GM21367 (cell line): Measurements from ENCODE around the gene PPP1R16B.

Source experiments
- ATAC-seq: cut with Tn5 transposase; IDR thresholded peaks from one replicate; pipeline ENCODE4 v1.9.1; 2021; ENCODE audit not compliant: unreplicated experiment

The PPP1R16B gene

DNA sequence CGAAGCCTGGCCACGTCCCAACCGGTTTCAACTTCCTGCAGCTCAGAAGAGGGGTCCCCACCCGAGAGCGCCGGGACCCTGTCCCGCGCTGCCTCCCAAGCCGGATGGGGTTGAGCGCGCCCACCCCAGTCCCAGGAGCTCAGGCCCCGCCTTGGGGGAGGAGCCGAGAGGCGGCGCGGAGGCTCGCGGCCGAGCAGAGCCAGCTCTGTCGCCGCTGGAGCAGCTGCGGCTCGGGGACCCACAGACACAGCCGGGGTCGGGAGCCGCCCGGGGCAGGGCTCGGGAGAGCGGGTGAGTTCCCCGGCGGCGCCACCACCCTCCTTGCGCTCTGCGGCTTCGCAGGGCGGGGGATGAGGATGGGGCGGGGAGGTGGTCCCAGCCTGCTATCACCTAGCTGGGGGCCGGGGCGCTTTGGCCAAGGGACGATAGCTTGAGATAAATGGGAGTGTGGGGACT lies at the start of gene PPP1R16B:
TSS of gene PPP1R16B (plus strand) at position 196 of the 456 bp plus-strand sequence. CDS start 30,229 bp downstream, outside the sequence.
- peak; percentile 47 for ATAC-seq

DNA sequence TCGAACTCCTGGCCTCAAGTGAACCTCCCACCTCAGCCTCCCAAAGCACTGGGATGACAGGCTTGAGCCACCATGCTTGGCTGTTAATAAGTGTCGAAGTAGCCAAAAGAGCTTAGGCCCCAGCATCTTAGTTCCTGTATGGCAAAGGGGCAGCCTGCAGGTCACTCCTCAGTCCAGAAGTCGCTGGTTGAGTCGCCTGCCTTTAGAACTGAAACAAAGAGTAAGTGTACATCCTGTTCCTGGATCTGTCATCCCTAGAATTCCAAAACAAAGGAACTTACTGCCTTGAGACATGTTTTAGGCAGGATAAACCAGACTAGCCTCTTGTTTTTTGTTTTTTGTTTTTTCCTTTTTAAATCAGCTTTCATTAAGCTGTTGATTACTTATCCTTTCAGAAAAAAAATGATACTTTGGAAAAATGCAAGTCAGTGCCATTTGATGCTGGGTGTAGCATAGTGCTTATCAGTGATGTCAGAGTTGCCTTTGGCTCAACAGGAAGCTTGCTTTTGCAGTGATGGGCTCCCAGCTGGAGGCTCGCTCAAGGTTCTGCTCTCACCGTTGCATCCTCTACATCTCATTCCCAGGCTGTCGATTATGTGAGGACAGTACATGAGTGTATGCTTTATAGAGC lies 48.2 kb upstream of the PPP1R16B start:
- no peak for ATAC-seq

DNA sequence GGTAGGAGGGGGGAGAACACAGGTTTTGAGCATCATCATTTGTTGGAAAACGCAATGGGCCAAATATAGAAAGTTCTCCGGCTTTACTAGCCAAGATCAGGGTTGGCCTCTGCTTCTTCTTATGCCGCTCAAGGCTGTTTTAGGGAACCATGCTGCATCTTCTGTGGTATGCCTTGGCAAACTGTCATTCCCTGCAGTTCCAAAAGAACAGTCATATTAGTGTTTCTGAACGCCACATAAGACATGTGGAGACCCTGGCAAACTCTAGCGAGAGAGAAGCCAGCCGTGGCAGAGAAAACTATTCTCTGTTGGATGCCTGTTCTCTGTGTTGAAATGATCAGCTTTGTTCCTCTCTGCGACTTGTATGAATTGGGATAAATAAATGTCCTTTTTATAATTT lies 46.4 kb upstream of the PPP1R16B start:
- ATAC-seq: no peak

DNA sequence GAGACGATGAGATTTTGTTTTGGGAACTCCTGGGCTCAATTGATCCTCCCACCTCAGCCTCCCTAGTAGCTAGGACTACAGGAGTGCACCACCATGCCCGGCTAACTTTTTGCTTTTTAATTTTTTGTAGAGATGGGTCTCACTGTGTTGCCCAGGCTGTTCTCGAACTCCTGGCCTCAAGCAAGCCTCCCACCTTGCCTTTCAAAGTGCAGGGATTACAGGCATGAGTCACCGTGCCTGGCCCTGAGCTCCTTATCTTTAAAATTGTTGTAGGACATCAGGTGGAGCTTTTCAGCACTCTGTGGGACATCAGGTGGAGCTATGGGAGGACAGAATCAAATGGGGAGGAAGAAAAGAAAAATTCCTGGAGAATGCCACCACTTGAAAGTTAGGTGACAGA lies 44.5 kb upstream of the PPP1R16B start:
- ATAC-seq: no peak

DNA sequence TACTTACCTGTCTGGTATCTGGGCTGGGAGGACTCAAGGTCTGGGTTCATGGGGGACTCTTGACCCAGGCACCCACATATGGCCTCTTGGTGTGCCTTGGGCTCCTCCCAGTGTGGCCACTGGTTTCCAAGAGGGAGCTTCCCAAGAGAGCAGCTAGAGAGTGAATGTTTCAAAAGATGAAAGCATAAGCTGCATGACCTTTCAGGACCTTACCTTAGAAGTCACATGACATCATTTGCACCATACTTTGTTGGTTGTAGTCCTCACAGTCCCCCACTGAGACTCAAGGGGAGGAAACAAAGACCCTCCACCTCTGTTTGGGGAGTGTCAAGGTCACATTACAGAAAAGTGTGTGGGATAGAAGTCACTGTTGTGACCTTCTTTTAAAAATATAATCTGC lies 43.3 kb upstream of the PPP1R16B start:
- no peak for ATAC-seq

DNA sequence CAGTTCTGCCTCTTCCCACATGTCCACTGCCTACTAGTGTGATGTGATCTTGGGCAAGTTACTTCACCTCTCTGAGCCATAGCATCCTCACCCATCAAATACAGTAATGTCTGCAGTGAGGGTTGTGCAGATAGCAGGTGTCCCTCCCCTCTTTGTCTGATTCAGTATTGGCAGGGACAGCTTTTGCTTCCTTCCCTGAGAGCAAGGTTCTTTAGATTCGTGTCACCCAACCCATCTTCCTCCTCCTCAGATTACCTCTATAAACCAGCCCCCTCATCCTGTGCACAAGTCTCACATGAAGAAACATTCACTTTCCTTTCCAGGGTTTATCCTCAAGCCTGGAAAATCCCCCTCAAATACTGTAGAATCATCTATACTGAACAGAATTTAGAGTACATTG lies 41.9 kb upstream of the PPP1R16B start:
- ATAC-seq: no peak

DNA sequence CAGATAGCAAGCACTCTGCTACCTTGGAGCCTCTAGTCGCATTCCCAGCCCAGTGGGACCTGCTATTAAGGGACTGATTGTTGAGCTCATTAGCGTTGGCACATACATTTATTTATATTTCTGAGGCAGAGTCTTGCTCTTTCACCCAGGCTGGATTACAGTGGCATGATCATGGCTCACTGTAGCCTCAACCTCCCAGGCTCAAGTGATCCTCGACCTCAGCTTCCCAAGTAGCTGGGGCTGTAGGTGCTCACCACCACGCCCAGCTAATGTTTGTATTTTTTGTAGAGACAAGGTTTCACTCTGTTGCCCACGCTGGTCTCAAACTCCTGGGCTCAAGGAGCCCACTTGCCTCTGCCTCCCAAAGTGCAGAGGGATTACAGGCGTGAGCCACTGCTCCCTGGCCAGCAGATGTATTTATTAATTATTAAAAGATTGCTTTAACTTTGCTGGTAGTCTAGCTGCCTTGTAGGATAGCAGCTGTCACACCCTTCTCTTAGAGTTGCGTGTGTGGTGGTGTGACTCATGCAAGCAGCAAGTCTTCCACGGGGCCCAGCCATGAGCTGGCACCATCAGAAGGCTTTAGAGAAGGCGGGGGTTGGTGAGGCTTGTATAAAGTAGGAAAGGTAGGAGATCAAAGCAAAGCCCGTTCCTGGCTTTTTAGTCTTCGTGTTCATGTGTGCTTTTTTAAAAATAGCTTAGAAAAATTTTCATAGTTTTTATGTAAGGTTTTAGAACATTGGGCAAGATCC lies 40.8 kb upstream of the PPP1R16B start:
- ATAC-seq: no peak

DNA sequence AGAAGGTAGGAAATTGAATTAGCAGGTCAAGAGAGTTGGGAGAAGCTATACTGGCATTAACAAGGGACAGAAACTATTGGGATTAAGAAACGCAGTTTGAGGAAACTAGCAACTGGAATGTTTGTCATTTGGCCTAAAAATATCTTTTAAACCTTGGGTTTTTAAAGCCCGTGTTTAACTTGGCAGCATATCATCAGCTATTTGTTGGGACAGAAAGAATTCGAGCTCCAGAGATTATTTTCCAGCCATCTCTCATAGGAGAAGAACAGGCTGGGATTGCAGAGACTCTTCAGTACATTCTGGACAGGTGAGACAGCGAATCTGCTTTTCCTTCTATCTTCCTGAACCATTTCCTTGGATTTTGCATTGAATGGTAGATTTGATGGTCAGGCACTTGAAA lies 39.4 kb upstream of the PPP1R16B start:
- ATAC-seq: no peak

DNA sequence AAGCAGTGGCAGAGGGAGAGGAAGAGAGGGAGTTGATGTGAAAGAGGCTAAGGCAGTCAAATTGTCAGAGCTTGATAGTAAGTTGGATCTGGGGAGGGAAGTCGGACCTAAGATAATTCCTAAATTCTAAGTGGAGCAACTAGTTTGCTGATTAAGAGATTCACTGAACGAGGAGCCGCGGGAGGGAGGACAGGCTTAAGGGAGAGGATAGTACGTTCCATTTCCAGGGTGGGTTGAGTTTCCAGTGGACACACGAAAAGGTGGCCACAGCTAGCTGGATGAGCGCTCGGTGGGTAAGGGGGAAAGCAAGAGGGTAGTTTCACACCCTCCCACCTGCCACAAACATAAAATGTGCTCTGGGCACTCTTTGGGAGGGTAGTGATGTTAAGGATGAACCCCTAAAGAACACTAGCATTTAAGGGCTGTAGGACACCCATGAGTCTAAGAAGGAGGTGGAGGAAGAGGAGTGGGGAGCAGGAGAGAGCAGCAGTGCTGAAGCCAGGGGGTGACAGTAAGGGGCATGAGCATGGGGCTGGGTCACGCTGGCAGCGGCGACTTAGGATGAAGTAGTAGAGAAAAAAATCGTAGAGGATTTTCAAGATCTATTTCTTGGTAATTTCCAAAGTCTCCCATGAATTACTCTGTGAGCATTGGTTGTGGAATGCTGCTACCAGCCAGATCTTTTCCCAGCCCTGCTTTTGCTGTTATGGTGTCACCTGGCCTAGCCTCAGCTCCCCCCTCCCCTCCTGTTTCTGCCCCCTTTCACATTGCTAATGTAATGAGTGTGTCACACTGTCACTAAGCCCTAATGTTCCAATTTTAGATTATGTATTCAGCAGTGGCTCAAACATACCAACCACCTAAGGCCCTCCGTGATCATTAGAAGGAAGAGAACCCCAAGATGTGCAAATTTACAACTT lies 35.9 kb upstream of the PPP1R16B start:
- ATAC-seq: no peak

DNA sequence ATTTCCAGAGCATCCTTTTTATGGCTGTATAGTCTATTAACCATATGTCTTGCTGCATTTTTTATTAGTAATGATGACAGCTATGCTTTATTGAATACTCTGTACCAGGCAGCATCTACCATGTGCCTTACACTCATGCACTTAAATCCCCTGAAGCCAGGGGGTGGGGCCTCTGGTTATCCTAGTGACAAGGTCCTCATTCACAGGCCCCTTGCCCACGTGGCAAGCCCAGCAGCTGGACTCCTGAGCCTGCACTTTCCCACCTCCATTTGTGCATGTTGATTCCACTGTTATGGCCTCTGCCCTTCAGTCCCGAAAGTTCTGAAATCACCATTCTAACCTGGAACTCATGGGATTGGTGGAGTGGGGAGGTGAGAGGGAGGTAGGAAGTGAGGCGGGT lies 35.0 kb upstream of the PPP1R16B start:
- no peak for ATAC-seq

DNA sequence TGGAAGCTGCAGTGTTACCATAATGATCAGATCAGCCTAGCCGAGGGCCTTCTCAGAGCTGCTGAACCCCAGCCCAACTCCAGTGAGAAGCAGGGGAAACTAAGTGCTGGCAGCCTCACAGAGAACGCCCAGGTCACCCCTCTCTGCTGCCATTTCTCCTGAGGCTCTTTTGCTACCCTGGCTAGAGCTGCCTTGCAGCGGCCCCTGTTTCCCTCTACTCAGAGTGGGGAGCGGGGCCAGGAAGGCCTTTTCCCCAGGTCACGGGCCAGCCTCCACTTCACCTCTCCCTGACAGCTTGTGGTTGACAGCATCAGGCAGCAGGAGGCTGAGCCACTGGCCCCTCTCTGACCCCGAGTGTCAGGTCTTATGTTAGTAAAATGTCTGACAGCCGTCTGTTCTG lies 34.5 kb upstream of the PPP1R16B start:
- no peak for ATAC-seq

DNA sequence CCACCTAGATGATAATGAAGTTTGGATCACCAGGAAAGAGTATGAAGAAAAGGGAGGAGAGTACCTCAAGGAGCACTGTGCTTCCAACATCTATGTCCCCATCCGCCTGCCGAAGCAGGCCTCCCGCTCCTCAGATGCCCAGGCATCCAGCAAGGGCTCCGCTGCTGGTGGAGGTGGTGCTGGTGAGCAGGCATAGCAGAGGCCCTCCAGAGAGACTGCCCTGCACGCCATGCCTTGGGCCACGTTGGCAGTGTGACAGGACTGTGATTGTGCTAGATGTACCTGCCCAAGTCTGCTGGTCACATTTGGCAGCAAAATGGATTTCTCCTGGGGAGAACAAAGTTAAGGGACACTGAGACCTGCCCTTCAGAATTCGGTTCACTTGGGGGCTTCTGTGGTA lies 33.9 kb upstream of the PPP1R16B start:
- no peak for ATAC-seq

DNA sequence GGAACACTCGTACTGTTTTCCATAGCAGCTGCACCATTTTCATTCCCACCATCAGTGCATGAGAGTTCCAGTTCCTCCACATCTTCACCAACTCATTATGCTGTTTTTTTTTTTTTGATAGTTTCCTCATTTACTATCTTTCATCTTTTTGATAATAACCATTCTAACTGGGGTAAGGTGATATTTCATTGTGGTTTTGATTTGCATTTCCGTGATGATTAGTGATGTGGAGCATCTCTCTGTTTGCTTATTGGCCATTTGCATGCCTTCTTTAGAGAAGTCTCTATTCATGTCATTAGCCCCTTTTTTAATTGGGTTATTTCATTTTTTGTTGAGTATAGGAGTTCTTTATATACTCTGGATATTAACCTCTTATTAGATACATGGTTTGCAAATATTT lies 31.3 kb upstream of the PPP1R16B start:
- no peak for ATAC-seq

DNA sequence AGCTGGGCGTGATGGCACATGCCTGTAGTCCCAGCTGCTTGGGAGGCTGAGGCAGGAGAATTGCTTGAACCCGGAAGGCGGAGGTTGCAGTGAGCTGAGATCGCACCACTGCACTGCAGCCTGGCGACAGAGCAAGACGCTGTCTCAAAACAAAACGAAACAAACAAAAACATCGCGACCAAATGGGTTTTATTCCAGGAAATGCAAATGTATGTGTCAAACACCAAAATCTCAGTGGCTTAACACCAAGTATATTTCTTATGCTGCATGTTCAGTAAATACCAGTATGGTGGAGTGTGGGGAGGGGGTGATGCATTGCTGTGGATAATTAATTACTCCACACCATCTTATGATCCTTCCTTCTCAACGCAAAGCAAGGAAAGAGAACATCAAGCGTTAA lies 29.1 kb upstream of the PPP1R16B start:
- no peak for ATAC-seq

DNA sequence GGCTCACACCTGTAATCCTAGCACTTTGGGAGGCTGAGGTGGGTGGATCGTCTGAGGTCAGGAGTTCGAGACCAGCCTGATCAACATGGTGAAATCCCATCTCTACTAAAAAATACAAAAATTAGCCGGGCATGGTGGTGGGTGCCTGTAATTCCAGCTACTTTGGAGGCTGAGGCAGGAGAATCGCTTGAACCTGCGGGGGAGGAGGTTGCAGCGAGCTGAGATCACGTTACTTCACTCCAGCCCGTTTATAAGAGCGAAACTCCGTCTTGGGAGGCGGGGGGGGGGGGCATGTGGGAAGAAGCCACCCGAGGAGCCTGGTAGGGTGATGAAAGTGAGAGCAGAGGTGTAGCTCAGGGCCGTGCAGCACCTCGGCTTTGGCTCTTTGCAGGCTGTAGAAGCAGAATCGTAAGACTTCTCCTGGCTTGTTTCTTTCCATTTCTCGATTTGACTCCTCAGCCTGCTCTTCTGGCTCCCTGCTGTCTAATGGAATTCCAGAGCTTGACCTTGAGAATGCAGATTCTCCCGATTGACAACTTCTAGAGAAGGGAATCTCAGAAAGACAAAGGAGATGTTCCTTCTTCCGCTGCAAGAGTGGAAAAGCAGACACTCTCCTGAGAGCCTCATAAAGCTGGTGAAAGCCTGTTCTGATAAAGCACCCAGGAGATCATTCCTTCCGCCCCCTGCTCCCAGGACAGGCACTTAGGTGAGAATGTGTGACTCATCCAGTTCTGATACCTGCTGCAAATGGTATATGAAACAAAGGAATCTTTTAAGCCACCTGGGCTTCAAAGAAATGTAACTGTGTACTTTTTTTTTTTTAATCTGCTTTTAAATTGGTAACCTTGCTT lies 26.0 kb upstream of the PPP1R16B start:
- ATAC-seq: no peak

DNA sequence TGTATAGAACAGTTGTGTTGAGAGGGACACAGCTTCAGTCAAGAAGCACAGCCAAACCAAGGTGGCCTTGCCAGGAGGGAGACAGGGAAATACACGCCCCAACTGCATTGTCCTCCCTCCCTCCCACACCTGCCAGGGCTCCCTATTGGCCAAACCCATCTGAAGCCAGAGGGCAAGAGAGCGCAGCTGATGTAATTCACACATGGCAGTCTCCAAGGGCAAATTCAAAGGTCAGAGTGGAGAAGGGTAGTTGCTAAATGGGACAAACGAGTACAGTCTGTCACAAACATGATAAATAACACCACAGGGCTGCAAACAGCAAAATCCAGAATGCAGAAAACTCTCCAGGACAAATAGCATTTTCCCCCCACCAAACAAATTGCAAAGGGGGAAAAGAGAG lies 23.2 kb upstream of the PPP1R16B start:
- ATAC-seq: no peak

DNA sequence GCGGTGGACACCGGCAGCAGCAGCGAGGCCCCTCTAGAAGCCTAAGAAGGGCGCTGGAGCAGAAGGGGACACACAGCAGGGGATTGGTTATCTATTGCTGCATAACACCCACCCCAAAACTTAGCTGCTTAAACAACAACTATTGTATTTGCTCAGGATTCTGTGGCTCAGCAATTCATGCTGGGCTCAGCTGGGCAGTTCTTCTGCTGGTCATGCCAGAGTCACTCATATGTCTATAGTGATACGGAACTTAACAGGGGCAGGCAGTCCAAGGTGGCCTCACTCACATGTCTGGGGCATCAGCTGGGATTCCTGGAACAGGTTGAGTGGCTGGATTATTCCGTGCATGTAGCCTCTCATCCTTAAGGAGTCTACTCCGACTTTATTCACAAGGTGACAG lies 17.6 kb upstream of the PPP1R16B start:
- no peak for ATAC-seq

DNA sequence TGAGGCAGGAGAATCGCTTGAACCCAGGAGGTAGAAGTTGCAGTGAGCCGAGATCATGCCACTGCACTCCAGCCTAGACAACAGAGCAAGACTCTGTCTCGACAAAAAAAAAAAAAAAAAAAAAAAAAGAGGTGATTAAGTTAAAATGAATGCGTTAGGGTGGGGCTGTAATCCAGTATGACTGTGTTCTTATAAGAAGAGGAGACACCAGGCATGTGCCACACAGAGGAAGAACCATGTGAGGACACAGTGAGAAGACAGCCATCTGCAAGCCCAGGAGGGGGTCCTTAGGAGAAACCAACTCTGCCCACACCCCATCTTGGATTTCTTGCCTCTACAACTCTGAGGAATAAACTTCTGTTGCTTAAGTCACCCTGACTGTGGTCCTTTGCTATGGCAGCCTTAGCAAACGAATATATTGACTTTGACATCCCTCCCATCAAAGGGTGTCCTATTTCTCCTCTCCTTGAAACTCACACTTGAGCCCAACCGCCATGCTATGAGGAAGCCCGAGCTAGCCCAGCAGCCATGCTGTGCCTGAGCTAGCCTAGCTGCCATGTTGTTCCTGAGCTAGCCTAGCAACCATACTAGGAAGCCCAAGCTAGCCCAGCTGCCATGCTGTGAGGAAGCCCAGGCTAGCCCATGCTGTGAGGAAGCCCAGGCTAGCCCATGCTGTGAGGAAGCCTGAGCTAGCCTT lies 15.8 kb upstream of the PPP1R16B start:
- no peak for ATAC-seq

DNA sequence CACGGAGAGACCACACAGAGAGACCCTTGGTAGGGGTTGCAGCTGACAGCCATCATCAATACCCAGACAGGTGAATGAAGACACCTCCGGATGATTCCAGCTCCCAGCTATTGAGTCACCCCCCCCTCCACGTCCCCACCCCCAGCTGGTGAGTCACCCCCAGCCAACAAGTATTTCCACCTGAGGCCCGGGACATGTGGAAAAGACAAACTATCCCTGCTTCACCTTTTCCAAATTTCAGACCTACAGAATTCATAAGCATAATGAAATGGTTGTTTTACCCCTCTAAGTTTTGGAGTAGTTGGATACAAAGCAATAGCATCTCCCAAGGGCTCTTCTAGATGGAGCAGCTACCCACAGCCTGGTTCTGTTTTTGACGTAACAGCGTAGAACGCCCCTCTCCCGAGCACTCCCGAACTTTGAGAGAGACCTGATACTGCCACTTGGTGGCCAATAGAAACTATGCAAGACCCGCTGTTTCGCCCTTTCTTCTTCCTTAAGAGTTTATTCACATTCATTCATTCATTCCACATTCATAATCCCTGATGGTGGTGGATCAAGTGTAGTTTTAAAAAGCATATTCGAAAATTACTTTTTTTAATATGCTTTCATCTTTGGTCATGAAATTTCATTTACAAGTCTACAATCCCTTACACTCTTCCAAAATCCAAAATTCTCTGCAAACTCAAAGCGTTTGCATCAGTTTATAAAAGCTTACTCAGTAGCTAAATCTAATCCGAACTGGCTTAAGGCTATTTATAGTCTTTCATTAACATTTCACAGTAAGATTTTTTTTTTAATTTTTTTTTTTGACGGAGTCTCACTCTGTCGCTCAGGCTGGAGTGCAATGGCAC lies 15.1 kb upstream of the PPP1R16B start:
- no peak for ATAC-seq
